Stimulated activated naive CD8-positive, alpha-beta T cell treated with anti-CD3 and anti-CD28 coated beads, Interleukin-15, amount 100 ng/mL, for 72 hours (primary cell): Measurements from ENCODE around the gene NOL4L.
"Not testable (repeated sequence)": the region's sequence is repeated elsewhere in the genome, so short reads cannot be mapped to it uniquely, and the experiment has no call there.

Experiments
- ATAC-seq: fragments of 150-1000 bp; cut with Tn5 transposase; 2 replicates; pipeline ENCODE4 v1.10.0; 2021; ENCODE audit warnings: mild to moderate bottlenecking, moderate library complexity
- DNase-seq, 2 donors: peaks; one replicate each; pipeline ENCODE4 v3.0.0; 2021 to 2022
- H3K27ac Mint-ChIP-seq, 2 donors: one replicate each; pipeline ENCODE4 v1.8.0; 2022; ENCODE audit warnings: mild to moderate bottlenecking in 2 of 2, mixed read lengths in 2 of 2, moderate library complexity in 2 of 2
- H3K27me3 Mint-ChIP-seq: one replicate; pipeline ENCODE4 v1.8.0; 2022; ENCODE audit warnings: mixed read lengths
- H3K4me1 Mint-ChIP-seq: one replicate; pipeline ENCODE4 v1.8.0; 2022; ENCODE audit warnings: mild to moderate bottlenecking, mixed read lengths
- H3K4me3 Mint-ChIP-seq, 2 donors: one replicate each; pipeline ENCODE4 v1.8.0; 2022; ENCODE audit warnings: mild to moderate bottlenecking in 2 of 2, mixed read lengths in 2 of 2, moderate library complexity in 1 of 2
- H3K9me3 Mint-ChIP-seq, 2 donors: one replicate each; pipeline ENCODE4 v1.8.0; 2022; ENCODE audit warnings: mixed read lengths in 2 of 2

Gene NOL4L

GRCh38 chr20:32592616-32593015, 7.5 kb upstream of the NOL4L start:
- not testable (repeated sequence) for H3K9me3 Mint-ChIP-seq, H3K27me3 Mint-ChIP-seq, DNase-seq, H3K27ac Mint-ChIP-seq, H3K4me3 Mint-ChIP-seq, ATAC-seq
- peaks cover 30% of the 10 kb centered on the region for H3K4me1 Mint-ChIP-seq

GRCh38 chr20:32592022-32592421, 6.9 kb upstream of the NOL4L start:
- ATAC-seq, result no peak
- Mint-ChIP-seq H3K27me3 (no peaks in the 10 kb centered on the region), H3K4me3 (no peak overlapping the region), H3K27ac (no peak overlapping the region), H3K4me1 (peaks cover 35% of the 10 kb centered on the region), H3K9me3 (no peaks in the 10 kb centered on the region)
- DNase-seq, result no peak

GRCh38 chr20:32589769-32590168, 4.6 kb upstream of the NOL4L start:
- H3K27ac Mint-ChIP-seq, result no peak overlapping the region
- H3K27me3 Mint-ChIP-seq, result peaks cover 11% of the 10 kb centered on the region
- DNase-seq (no peak), ATAC-seq (no peak)
- no peaks in the 10 kb centered on the region for H3K9me3 Mint-ChIP-seq
- no peak overlapping the region for H3K4me3 Mint-ChIP-seq
- peaks cover 43% of the 10 kb centered on the region for H3K4me1 Mint-ChIP-seq

- ATAC-seq, result no peak
- DNase-seq, result no peak
- Mint-ChIP-seq H3K4me1 (peaks cover 43% of the 10 kb centered on the region), H3K27ac (no peak overlapping the region), H3K27me3 (peaks cover 11% of the 10 kb centered on the region), H3K9me3 (no peaks in the 10 kb centered on the region), H3K4me3 (no peak overlapping the region)
Observed at GRCh38 chr20:32589256-32589655, 4.1 kb upstream of the NOL4L start.

- Mint-ChIP-seq H3K27me3 (peaks cover 11% of the 10 kb centered on the region), H3K9me3 (no peaks in the 10 kb centered on the region), H3K4me3 (no peak overlapping the region), H3K27ac (no peak overlapping the region), H3K4me1 (peaks cover 34% of the 10 kb centered on the region)
- no peak for ATAC-seq
- no peak for DNase-seq
Observed at GRCh38 chr20:32588040-32588439, 2.9 kb upstream of the NOL4L start.

- DNase-seq, result peak in 1 of 2 donors; percentile 18
Observed at GRCh38 chr20:32586291-32586690, 1.2 kb upstream of the NOL4L start.

GRCh38 chr20:32585586-32586127, 524 bp upstream of the NOL4L start:
- peaks cover 52% of the 10 kb centered on the region for H3K4me1 Mint-ChIP-seq
- H3K27ac Mint-ChIP-seq, result peak overlapping the region; percentile 90 to 94
- no peaks in the 10 kb centered on the region for H3K9me3 Mint-ChIP-seq
- peak; percentile 32 to 58 for DNase-seq
- peak overlapping the region; percentile 96 to 99 for H3K4me3 Mint-ChIP-seq
- peak; percentile 35 for ATAC-seq
- H3K27me3 Mint-ChIP-seq, result peaks cover 11% of the 10 kb centered on the region

More at GRCh38 chr20:32586291-32586690, 1.2 kb upstream of the NOL4L start:
- Mint-ChIP-seq H3K27ac (peak overlapping the region in 1 of 2 donors; percentile 94), H3K4me1 (peaks cover 45% of the 10 kb centered on the region), H3K9me3 (no peaks in the 10 kb centered on the region), H3K27me3 (peaks cover 11% of the 10 kb centered on the region), H3K4me3 (peak overlapping the region; percentile 96 to 99)
- no peak for ATAC-seq

- peak; percentile 11 for ATAC-seq
- H3K4me1 Mint-ChIP-seq, result peaks cover 65% of the 10 kb centered on the region
- H3K9me3 Mint-ChIP-seq, result no peaks in the 10 kb centered on the region
- no peak overlapping the region for H3K27ac Mint-ChIP-seq
- no peak for DNase-seq
- H3K27me3 Mint-ChIP-seq, result peaks cover 11% of the 10 kb centered on the region
- no peak overlapping the region for H3K4me3 Mint-ChIP-seq
Observed at GRCh38 chr20:32583581-32584070, 1.5 kb downstream of the NOL4L start.

GRCh38 chr20:32582659-32583580, 2.2 kb downstream of the NOL4L start:
- Mint-ChIP-seq H3K27ac (no peak overlapping the region), H3K9me3 (no peaks in the 10 kb centered on the region), H3K4me1 (peaks cover 71% of the 10 kb centered on the region), H3K4me3 (peak overlapping the region; percentile 88 to 92), H3K27me3 (peaks cover 11% of the 10 kb centered on the region)
- ATAC-seq (no peak), DNase-seq (peak; percentile 28)

- Mint-ChIP-seq H3K4me3 (peak overlapping the region; percentile 88 to 92), H3K27me3 (peaks cover 11% of the 10 kb centered on the region), H3K4me1 (peaks cover 63% of the 10 kb centered on the region), H3K27ac (peak overlapping the region; percentile 91 to 97), H3K9me3 (no peaks in the 10 kb centered on the region)
- no peak for DNase-seq
- ATAC-seq, result no peak
Observed at GRCh38 chr20:32581839-32582658, 3.1 kb downstream of the NOL4L start.

GRCh38 chr20:32580970-32581838, 3.9 kb downstream of the NOL4L start:
- Mint-ChIP-seq H3K9me3 (no peaks in the 10 kb centered on the region), H3K4me3 (peak overlapping the region; percentile 88 to 92), H3K4me1 (peaks cover 55% of the 10 kb centered on the region), H3K27ac (peak overlapping the region; percentile 93 to 97), H3K27me3 (peaks cover 8% of the 10 kb centered on the region)
- DNase-seq (peak in 1 of 2 donors; percentile 44), ATAC-seq (peak; percentile 22)

GRCh38 chr20:32580219-32580969, 4.7 kb downstream of the NOL4L start:
- peaks cover 47% of the 10 kb centered on the region for H3K4me1 Mint-ChIP-seq
- peak overlapping the region; percentile 88 to 92 for H3K4me3 Mint-ChIP-seq
- ATAC-seq, result no peak
- peak overlapping the region; percentile 5 to 93 for H3K27ac Mint-ChIP-seq
- DNase-seq, result no peak
- no peaks in the 10 kb centered on the region for H3K9me3 Mint-ChIP-seq
- H3K27me3 Mint-ChIP-seq, result no peaks in the 10 kb centered on the region

- no peak for DNase-seq
- H3K9me3 Mint-ChIP-seq, result no peaks in the 10 kb centered on the region
- no peaks in the 10 kb centered on the region for H3K27me3 Mint-ChIP-seq
- peak overlapping the region in 1 of 2 donors; percentile 10 for H3K4me3 Mint-ChIP-seq
- peaks cover 47% of the 10 kb centered on the region for H3K4me1 Mint-ChIP-seq
- ATAC-seq, result no peak
- H3K27ac Mint-ChIP-seq, result peak overlapping the region in 1 of 2 donors; percentile 81
Observed at GRCh38 chr20:32578840-32579390, 6.2 kb downstream of the NOL4L start.

GRCh38 chr20:32578062-32578461, 7.1 kb downstream of the NOL4L start:
- DNase-seq, ATAC-seq, H3K27me3 Mint-ChIP-seq, H3K27ac Mint-ChIP-seq, H3K4me3 Mint-ChIP-seq, H3K9me3 Mint-ChIP-seq: not testable (repeated sequence)
- H3K4me1 Mint-ChIP-seq, result peaks cover 47% of the 10 kb centered on the region
